ENCODE measurements around the gene SLC22A5.

- TF ChIP-seq POLR2A (IDR thresholded peaks at IDR 0.05) (no peak), EP300 (IDR thresholded peaks at IDR 0.05; ENCODE audit: low read depth) (no peak), CTCF (IDR thresholded peaks at IDR 0.05) (no peak), POLR2AphosphoS5 (IDR thresholded peaks at IDR 0.05) (no peak)
Observed at GRCh38 chr5:132434416-132435286, 65.1 kb downstream of the SLC22A5 start.
